Inflammatory macrophage (primary cell): ENCODE results near the gene PTPN11.
"Not testable (repeated sequence)": the region's sequence is repeated elsewhere in the genome, so short reads cannot be mapped to it uniquely, and the experiment has no call there.

Source experiments
- DNase-seq, 2 donors: peaks; one replicate each; pipeline ENCODE4 v3.0.0-alpha.2; 2020 to 2022

The PTPN11 gene

GRCh38 chr12:112448165-112448564 is 29.4 kb downstream of the PTPN11 start:
- not testable (repeated sequence) for DNase-seq

GRCh38 chr12:112450725-112451124 is 32.0 kb downstream of the PTPN11 start:
- no peak for DNase-seq

- no peak for DNase-seq
Observed at GRCh38 chr12:112456029-112456428, 37.3 kb downstream of the PTPN11 start.

- not testable (repeated sequence) for DNase-seq
Observed at GRCh38 chr12:112457142-112457541, 38.4 kb downstream of the PTPN11 start.

- no peak for DNase-seq
Observed at GRCh38 chr12:112458330-112458729, 39.6 kb downstream of the PTPN11 start.

- DNase-seq: no peak
Observed at GRCh38 chr12:112458751-112459150, 40.0 kb downstream of the PTPN11 start.

GRCh38 chr12:112463478-112463877 is 44.7 kb downstream of the PTPN11 start:
- DNase-seq: no peak

- no peak for DNase-seq
Observed at GRCh38 chr12:112464605-112465004, 45.9 kb downstream of the PTPN11 start.

GRCh38 chr12:112466011-112466422 is 47.3 kb downstream of the PTPN11 start:
- no peak for DNase-seq

GRCh38 chr12:112466835-112467234 is 48.1 kb downstream of the PTPN11 start:
- DNase-seq: no peak

GRCh38 chr12:112468046-112468445 is 49.3 kb downstream of the PTPN11 start:
- no peak for DNase-seq

GRCh38 chr12:112473056-112473455 is 54.3 kb downstream of the PTPN11 start:
- peak; percentile 9 to 21 for DNase-seq

GRCh38 chr12:112479413-112479812 is 60.7 kb downstream of the PTPN11 start:
- no peak for DNase-seq

- DNase-seq: no peak
Observed at GRCh38 chr12:112480931-112481330, 62.2 kb downstream of the PTPN11 start.

GRCh38 chr12:112482733-112483132 is 64.0 kb downstream of the PTPN11 start:
- no peak for DNase-seq

- no peak for DNase-seq
Observed at GRCh38 chr12:112486361-112486760, 67.6 kb downstream of the PTPN11 start.

- DNase-seq: no peak
Observed at GRCh38 chr12:112488257-112488876, 69.6 kb downstream of the PTPN11 start.

- DNase-seq: no peak
Observed at GRCh38 chr12:112489456-112489855, 70.7 kb downstream of the PTPN11 start.

- DNase-seq: no peak
Observed at GRCh38 chr12:112496496-112496895, 77.7 kb downstream of the PTPN11 start.

- DNase-seq: no peak
Observed at GRCh38 chr12:112498580-112498979, 79.8 kb downstream of the PTPN11 start.

GRCh38 chr12:112503512-112503911 is 84.8 kb downstream of the PTPN11 start:
- no peak for DNase-seq

GRCh38 chr12:112506513-112507166 is 87.9 kb downstream of the PTPN11 start:
- DNase-seq: no peak

- no peak for DNase-seq
Observed at GRCh38 chr12:112513471-112513870, 94.7 kb downstream of the PTPN11 start.

- no peak for DNase-seq
Observed at GRCh38 chr12:112514456-112514855, 95.7 kb downstream of the PTPN11 start.
